K562 (cell line): ENCODE measurements around the gene NQO2. TPM values are rescaled to one million over a fixed set of nuclear protein-coding genes. Genes with fewer than 3 reads are reported as not detected.

Source experiments
- ATAC-seq: fragments of 200-7000 bp; cut with Tn5 transposase; 3 replicates; pipeline ENCODE4 v1.9.1; 2020; ENCODE audit warnings: moderate library complexity
- BruUV-seq: library from RNA; stranded (reverse); fragments of 400-500 nt; replicated peaks from 2 replicates; lab custom pipeline; 2021; lab: Mats Ljungman, UMichigan
- CTCF ChIA-PET: fragments of 300-600 bp; formaldehyde crosslinking; extraction: SDS; loops from one replicate; lab custom pipeline; 2021; ENCODE audit warnings: low intra/inter-chr PET ratio; lab: Yijun Ruan, JAX
- POLR2A ChIA-PET: fragments of 300-600, 350-650 bp; sonication (Branson Sonifier 250); formaldehyde crosslinking; extraction: SDS; loops from one replicate; lab custom pipeline; 2021; ENCODE audit warnings: antibody characterized with exemption, inconsistent platforms; lab: Yijun Ruan, JAX
- DNase-seq, 4 experiments: peaks; one replicate each; pipeline versions ENCODE4 v3.0.0 to v3.0.0-alpha.2; 2011 to 2018; ENCODE audit warnings: low spot score in 3 of 4, mixed read lengths in 3 of 4; ENCODE audit errors: extremely low read depth in 1 of 4
- FAIRE-seq: peaks from 2 replicates; lab custom pipeline; 2011; peaks lifted over from hg19 to GRCh38; lab: Jason Lieb, UNC
- H2AFZ ChIP-seq: 2 replicates; pipeline ENCODE4 v1.6.0; 2011; ENCODE audit warnings: low read depth, low read length, control low read depth, inconsistent platforms
- H3K27ac ChIP-seq: fragments of 200-600 bp; 3 replicates; pipeline ENCODE4 v1.8.0; 2011; ENCODE audit warnings: low read depth, mild to moderate bottlenecking, control low read depth, inconsistent platforms, low read length, moderate library complexity, mixed read lengths; ENCODE audit errors: extremely low read depth
- H3K27me3 ChIP-seq, 2 experiments: fragments of 300-600 bp in 1 of 2; 2 replicates in 1 of 2; 3 replicates in 1 of 2; pipeline versions ENCODE4 v1.6.0 to v1.8.0; 2011; ENCODE audit warnings: inconsistent platforms in 2 of 2, low read length in 2 of 2, mild to moderate bottlenecking in 1 of 2, mixed read lengths in 1 of 2, moderate library complexity in 1 of 2; ENCODE audit not compliant: control insufficient read depth in 2 of 2, insufficient read depth in 2 of 2
- H3K36me3 ChIP-seq: fragments of 300-600 bp; 3 replicates; pipeline ENCODE4 v1.8.0; 2011; ENCODE audit warnings: mild to moderate bottlenecking, low read length, inconsistent platforms; ENCODE audit not compliant: control insufficient read depth, insufficient read depth
- H3K4me1 ChIP-seq, 2 experiments: fragments of 200-600 bp in 1 of 2; replicated peaks in 1 of 2; 2 replicates in 1 of 2; 3 replicates in 1 of 2; pipeline versions ENCODE4 v1.5.1 to v1.8.0; 2011; ENCODE audit warnings: inconsistent platforms in 2 of 2, low read length in 2 of 2, mild to moderate bottlenecking in 1 of 2, mixed read lengths in 1 of 2, moderate library complexity in 1 of 2; ENCODE audit not compliant: control insufficient read depth in 2 of 2, insufficient read depth in 2 of 2
- H3K4me2 ChIP-seq: 2 replicates; pipeline ENCODE4 v1.6.1; 2011; ENCODE audit warnings: low read length, control low read depth, inconsistent platforms, mixed read lengths; ENCODE audit not compliant: insufficient read depth
- H3K4me3 ChIP-seq: fragments of 200-600 bp; sonication (generic), shearing (Covaris generic); 2 replicates; pipeline ENCODE4 v1.5.1; 2016; ENCODE audit warnings: control low read depth, inconsistent platforms
- H3K79me2 ChIP-seq: fragments of 200-600 bp; 3 replicates; pipeline ENCODE4 v1.8.0; 2011; ENCODE audit warnings: low read length, inconsistent platforms; ENCODE audit not compliant: control insufficient read depth, insufficient read depth
- H3K9ac ChIP-seq, 2 experiments: 2 replicates each; pipeline versions ENCODE4 v1.6.0 to v1.6.1; 2011; ENCODE audit warnings: low read depth in 2 of 2, low read length in 2 of 2, control low read depth in 1 of 2, inconsistent platforms in 1 of 2, mild to moderate bottlenecking in 1 of 2, mixed read lengths in 1 of 2; ENCODE audit not compliant: insufficient read depth in 1 of 2
- H3K9me1 ChIP-seq: one replicate; pipeline ENCODE4 v1.6.0; 2011; ENCODE audit warnings: inconsistent platforms, mild to moderate bottlenecking, low read length, moderate library complexity; ENCODE audit not compliant: control insufficient read depth, insufficient read depth
- H3K9me3 ChIP-seq: replicated peaks from 2 replicates; pipeline ENCODE4 v1.5.1; 2011; ENCODE audit warnings: low read depth, low read length, inconsistent platforms; ENCODE audit not compliant: control insufficient read depth, insufficient read depth
- H4K20me1 ChIP-seq: replicated peaks from 2 replicates; pipeline ENCODE4 v1.6.1; 2011; ENCODE audit warnings: low read length, inconsistent platforms, mixed read lengths; ENCODE audit not compliant: control insufficient read depth, insufficient read depth
- CBFA2T3 ChIP-seq: fragments of 450-650 bp; IDR thresholded peaks from 2 replicates; pipeline ENCODE4 v1.6.1; 2017
- MCM5 ChIP-seq: fragments of 450-650 bp; IDR thresholded peaks from 2 replicates; pipeline ENCODE4 v1.6.1; 2016; ENCODE audit warnings: low read depth
- MTF1 ChIP-seq: fragments of 250-450 bp; sonication (Bioruptor Pico); IDR thresholded peaks from 2 replicates; pipeline ENCODE4 v1.9.0; 2021; ENCODE audit warnings: moderate library complexity, mild to moderate bottlenecking, inconsistent platforms, borderline replicate concordance
- NFIC ChIP-seq: fragments of 450-650 bp; IDR thresholded peaks from 2 replicates; pipeline ENCODE4 v1.6.1; 2017; ENCODE audit warnings: mild to moderate bottlenecking, inconsistent platforms
- PHF20 ChIP-seq: fragments of 450-650 bp; IDR thresholded peaks from 2 replicates; pipeline ENCODE4 v1.6.1; 2018; ENCODE audit not compliant: partially characterized antibody
- STAG1 ChIP-seq: sonication (generic); formaldehyde crosslinking; IDR thresholded peaks from 2 replicates; pipeline ENCODE4 v1.5.0; 2020; ENCODE audit warnings: missing genetic modification reagents, borderline replicate concordance
- XRCC4 ChIP-seq: IDR thresholded peaks from one replicate; pipeline ENCODE4 v1.6.1; 2011; ENCODE audit not compliant: insufficient read depth, insufficient read length; ENCODE audit errors: extremely low read depth
- ZBTB12 ChIP-seq: fragments of 250-450 bp; sonication (Bioruptor Pico); IDR thresholded peaks from 2 replicates; pipeline ENCODE4 v1.4.0; 2020
- WGBS: fragments of 100-300 bp; shearing (Covaris generic); methylation state at CpG from one replicate; pipeline ENCODE4 v1.1.6; 2016; ENCODE audit warnings: low coverage, mixed read lengths; ENCODE audit not compliant: insufficient coverage; ENCODE audit errors: missing lambda C conversion rate; 5-methylcytosine and 5-hydroxymethylcytosine counted together
- in situ Hi-C: fragments of 300-500 bp; cut with MboI; formaldehyde crosslinking; loops from 4 replicates; pipeline ENCODE4 v1.15.0; 2018; ENCODE audit warnings: inconsistent platforms, mixed read lengths
- intact Hi-C: fragments of 100-400 bp; cut with micrococcal nuclease; formaldehyde crosslinking; loops from 2 replicates; pipeline ENCODE4 v1.14.2; 2022
- polyA plus RNA-seq, 8 experiments: library from polyadenylated mRNA; depleted of rRNA in 4 of 8; stranded (reverse) in 5 of 8; unstranded in 3 of 8; fragments of >200 nt; fragmentation: Nextera tagmentation in 2 of 8; fragmentation: Illumina TruSeq in 1 of 8; extraction: Ambion mirVana in 2 of 8; extraction: Trizol in 1 of 8; gene quantifications; 2 replicates each; pipeline versions ENCODE4 v1.2.1 to v1.2.3, GENCODE V29; 2011 to 2014; ENCODE audit warnings: inconsistent platforms in 1 of 8, missing spikeins in 1 of 8
- total RNA-seq, 7 experiments: library from RNA; depleted of rRNA in 6 of 7; stranded (reverse); fragments of >200 nt in 6 of 7; fragmentation: Illumina TruSeq in 2 of 7; extraction: Trizol in 2 of 7; gene quantifications; 2 replicates each; pipeline versions ENCODE4 v1.2.1 to v1.2.3, GENCODE V29; 2011 to 2021; ENCODE audit warnings: low replicate concordance in 1 of 7

The NQO2 gene
- total and polyA plus RNA-seq, 9 of the 15 experiments (the other 6 are each of a cell fraction or from before 2014, with no cell fraction given): 54.6 to 214 (median 116) TPM

- in situ Hi-C loops: no loop called here
- Histone ChIP-seq H3K27me3 (no peaks in the 10 kb centered on the region), H3K9me3 (no peaks in the 10 kb centered on the region), H3K9ac (peak overlapping the region in 1 of 2 experiments; percentile 19; a peak in 1 of 4 replicates), H3K4me2 (no peak overlapping the region), H3K4me3 (no peak overlapping the region), H4K20me1 (no peaks in the 10 kb centered on the region), H3K9me1 (no peaks in the 10 kb centered on the region), H2AFZ (no peak overlapping the region), H3K36me3 (no peaks in the 10 kb centered on the region), H3K4me1 (peaks cover 5 to 9% of the 10 kb centered on the region in 2 experiments; a peak in 4 of 5 replicates), H3K79me2 (no peaks in the 10 kb centered on the region), H3K27ac (no peak overlapping the region)
- ChIA-PET CTCF (no interaction called here), POLR2A (interaction anchor here (1.0 to 1.8 kb wide), 7 partner anchors 8 to 59 kb away, joined by 3 to 7 read pairs (median 3); no protein-coding TSS in a partner anchor)
- intact Hi-C loops: no loop called here
- TF ChIP-seq CBFA2T3: 0 out of 2 replicates have a peak, but pooled peaks have one; percentile 4
- TF ChIP-seq STAG1 (CRISPR knock-in tag): 0 out of 2 replicates have a peak, but pooled peaks have one; percentile 15
- TF ChIP-seq XRCC4: no peak
- TF ChIP-seq MTF1 (CRISPR knock-in tag): no peak
- TF ChIP-seq NFIC: peak; percentile 58
- no peak for TF ChIP-seq MCM5
- no peak for TF ChIP-seq ZBTB12 (CRISPR knock-in tag)
- no peak for TF ChIP-seq PHF20
- no TSS peak for BruUV-seq
- DNase-seq (no peak), ATAC-seq (peak; percentile 25; the same call in 1 of the 3 replicates), FAIRE-seq (no peak)
- WGBS: 35% methylated on average over 5 of the region's 5 CpGs
Measured at GRCh38 chr6:3045369-3045768, 45.7 kb downstream of the NQO2 start.
